OCI-LY7 (cell line): ENCODE data around the gene MRNIP.

Source experiments
- CTCF ChIP-seq: fragments of 200-600 bp; sonication (generic); conservative IDR thresholded peaks from 2 replicates; pipeline ENCODE4 v1.5.1; 2014; ENCODE audit warnings: mild to moderate bottlenecking, antibody characterized with exemption, low read length, moderate library complexity, mixed read lengths
- EZH2phosphoT487 ChIP-seq: fragments of 200-600 bp; sonication (generic); IDR thresholded peaks from 2 replicates; pipeline ENCODE4 v1.6.1; 2018; ENCODE audit warnings: low read depth, borderline replicate concordance, mild to moderate bottlenecking, mixed run types, antibody characterized with exemption, low read length, moderate library complexity, mixed read lengths

GRCh38 chr5:179867476-179867875 lies 8.9 kb upstream of the MRNIP start:
- TF ChIP-seq CTCF (no peak), EZH2phosphoT487 (no peak)
